Lung (tissue), 12 donors: Measurements from ENCODE around the gene DUSP6. TPM values are rescaled to one million over a fixed set of nuclear protein-coding genes. Genes with fewer than 3 reads are reported as not detected.
A peak's percentile ranks its signal among the peaks of the same experiment; 100 is the strongest.

ENCODE experiments used
- ATAC-seq: fragments of 200-7000 bp; cut with Tn5 transposase; one replicate; pipeline ENCODE4 v1.9.1; 2020; ENCODE audit warnings: moderate number of reproducible peaks; ENCODE audit not compliant: insufficient read depth, low FRiP score
- DNase-seq, 3 donors: peaks; one replicate each; pipeline ENCODE4 v3.0.0-alpha.2; 2013 to 2017
- H3K27ac ChIP-seq, 2 donors: one replicate each; pipeline ENCODE4 v1.5.1; 2013; ENCODE audit warnings: mild to moderate bottlenecking in 2 of 2, moderate library complexity in 2 of 2, control low read depth in 1 of 2, inconsistent platforms in 1 of 2, low read depth in 1 of 2, low read length in 1 of 2
- H3K27me3 ChIP-seq, 3 donors: one replicate each; pipeline ENCODE4 v1.5.1; 2013; ENCODE audit warnings: low read length in 2 of 3; ENCODE audit not compliant: control insufficient read depth in 3 of 3, insufficient read depth in 3 of 3
- H3K36me3 ChIP-seq, 4 donors: one replicate each; pipeline ENCODE4 v1.5.1; 2013; ENCODE audit warnings: low read length in 4 of 4, mild to moderate bottlenecking in 1 of 4, moderate library complexity in 1 of 4; ENCODE audit not compliant: control insufficient read depth in 4 of 4, insufficient read depth in 4 of 4
- H3K4me1 ChIP-seq, 5 donors: one replicate each; pipeline ENCODE4 v1.5.1; 2013; ENCODE audit warnings: low read length in 5 of 5, mild to moderate bottlenecking in 2 of 5, moderate library complexity in 1 of 5; ENCODE audit not compliant: control insufficient read depth in 5 of 5, insufficient read depth in 5 of 5
- H3K4me3 ChIP-seq: one replicate; pipeline ENCODE4 v1.5.1; 2013; ENCODE audit warnings: mild to moderate bottlenecking, control low read depth, moderate library complexity
- H3K9ac ChIP-seq, 2 donors: one replicate each; pipeline ENCODE4 v1.5.1; 2013; ENCODE audit warnings: low read length in 2 of 2, control low read depth in 1 of 2; ENCODE audit not compliant: insufficient read depth in 1 of 2
- H3K9me3 ChIP-seq, 4 donors: one replicate each; pipeline ENCODE4 v1.5.1; 2013; ENCODE audit warnings: low read length in 3 of 4, mild to moderate bottlenecking in 1 of 4, moderate library complexity in 1 of 4; ENCODE audit not compliant: control insufficient read depth in 4 of 4, insufficient read depth in 3 of 4
- CTCF ChIP-seq: IDR thresholded peaks from 2 replicates; pipeline ENCODE4 v1.5.1; 2012; ENCODE audit warnings: mild to moderate bottlenecking; ENCODE audit errors: control extremely low read depth, extremely low read depth
- WGBS, 2 donors: extraction: QIAGEN DNeasy Blood & Tissue Kit; methylation state at CpG; one replicate each; pipeline ENCODE4 v1.1.7; 2013; 5-methylcytosine and 5-hydroxymethylcytosine counted together
- polyA plus RNA-seq, 2 donors: library from polyadenylated mRNA; stranded (reverse); fragments of 200-250 nt; gene quantifications; one replicate each; pipeline ENCODE4 v1.2.1, GENCODE V29; 2013
- total RNA-seq, 2 donors: library from RNA; depleted of rRNA in 1 of 2; stranded (reverse); fragments of >200 nt in 1 of 2; gene quantifications; one replicate each; pipeline ENCODE4 v1.2.1, GENCODE V29; 2014 to 2021
- donor health status: control.
- donor health status: control.
- donor health status: Bipolar disorder and iron deficiency.
- donor health status: healthy.
- donor health status: DM: yes; HTN: yes; CAD: no.

Gene DUSP6
- total and polyA plus RNA-seq, 4 donors = 37.8 to 187 (median 155) TPM

GRCh38 chr12:89359615-89360014 is 7.3 kb upstream of the DUSP6 start:
- Histone ChIP-seq H3K9me3 (peaks cover 0 to 2% (median 0%) of the 10 kb centered on the region in 4 donors), H3K27me3 (no peaks in the 10 kb centered on the region), H3K9ac (no peak overlapping the region), H3K4me3 (no peak overlapping the region), H3K4me1 (peaks cover 8 to 35% (median 19%) of the 10 kb centered on the region in 5 donors), H3K36me3 (peaks cover 0 to 16% (median 3%) of the 10 kb centered on the region in 4 donors), H3K27ac (no peak overlapping the region)
- WGBS, 2 donors = 89 to 96% methylated on average over 3 of the region's 3 CpGs
- ATAC-seq (no peak), DNase-seq (no peak)
- TF ChIP-seq CTCF = no peak

DNA sequence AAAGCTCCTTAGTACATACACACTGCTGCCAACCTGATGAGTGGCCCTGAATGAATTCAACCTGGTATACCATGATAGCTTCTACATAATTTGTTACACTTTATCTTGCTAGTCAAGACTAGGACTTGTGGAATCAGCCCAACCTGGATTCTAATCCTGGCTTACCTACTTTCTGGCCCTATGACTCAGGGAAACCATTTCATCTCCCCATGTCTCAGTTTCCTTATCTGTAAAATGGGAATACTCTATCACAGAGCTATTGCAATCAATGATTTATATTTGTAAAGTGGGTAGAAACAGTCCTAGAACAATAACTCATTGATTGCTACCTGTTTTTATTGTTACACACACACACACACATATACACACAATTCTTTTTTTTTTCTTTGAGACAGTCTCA is 6.5 kb upstream of the DUSP6 start:
- Histone ChIP-seq H3K4me1 (peaks cover 4 to 35% (median 19%) of the 10 kb centered on the region in 5 donors), H3K9me3 (peaks cover 0 to 3% (median 0%) of the 10 kb centered on the region in 4 donors), H3K4me3 (no peak overlapping the region), H3K27me3 (no peaks in the 10 kb centered on the region), H3K36me3 (peaks cover 0 to 16% (median 3%) of the 10 kb centered on the region in 4 donors), H3K9ac (no peak overlapping the region), H3K27ac (no peak overlapping the region)
- DNase-seq (no peak), ATAC-seq (no peak)
- no peak for TF ChIP-seq CTCF

- Histone ChIP-seq H3K4me1 (peaks cover 0 to 43% (median 19%) of the 10 kb centered on the region in 5 donors), H3K36me3 (peaks cover 0 to 13% (median under 1%) of the 10 kb centered on the region in 4 donors), H3K27me3 (no peaks in the 10 kb centered on the region), H3K9ac (no peak overlapping the region), H3K9me3 (peaks cover 0 to 3% (median 0%) of the 10 kb centered on the region in 4 donors), H3K27ac (peak overlapping the region in 1 of 2 donors; percentile 52), H3K4me3 (no peak overlapping the region)
- no peak for DNase-seq
- WGBS, 2 donors = 70 to 76% methylated on average over 7 of the region's 7 CpGs
- no peak for ATAC-seq
- TF ChIP-seq CTCF = no peak
Observed at GRCh38 chr12:89357297-89357730, 5.0 kb upstream of the DUSP6 start.
